Liver (tissue), 3 donors: ENCODE data around the gene ANAPC5.

Experiments used
- HNF4A ChIP-seq, 2 donors: conservative IDR thresholded peaks; 2 replicates each; pipeline ENCODE4 v1.6.1; 2016; ENCODE audit warnings: antibody characterized with exemption in 2 of 2, mild to moderate bottlenecking in 2 of 2
- RXRA ChIP-seq, 2 donors: IDR thresholded peaks; 2 replicates each; pipeline ENCODE4 v1.6.1; 2017 to 2018; ENCODE audit warnings: antibody characterized with exemption in 2 of 2, mild to moderate bottlenecking in 1 of 2
- SP1 ChIP-seq: IDR thresholded peaks from 2 replicates; pipeline ENCODE4 v1.6.1; 2018; ENCODE audit warnings: antibody characterized with exemption, mild to moderate bottlenecking
- TAF1 ChIP-seq: conservative IDR thresholded peaks from 2 replicates; pipeline ENCODE4 v1.6.1; 2016; ENCODE audit warnings: antibody characterized with exemption, mild to moderate bottlenecking
- TF ChIP-seq, protein P1 (sequence below): fragments of 150-350 bp; IDR thresholded peaks from 2 replicates; pipeline ENCODE4 v1.5.1; 2017; ENCODE audit warnings: improper control_type of control experiment, low read depth, low read length; ENCODE audit not compliant: missing input control
- TF ChIP-seq, protein P2 (sequence below): IDR thresholded peaks from 2 replicates; pipeline ENCODE4 v1.6.1; 2016; ENCODE audit warnings: antibody characterized with exemption
- TF ChIP-seq, protein P3 (sequence below): IDR thresholded peaks from 2 replicates; pipeline ENCODE4 v1.6.1; 2016; ENCODE audit warnings: antibody characterized with exemption
- donor health status: healthy.
- donor health status: healthy.

DNA sequence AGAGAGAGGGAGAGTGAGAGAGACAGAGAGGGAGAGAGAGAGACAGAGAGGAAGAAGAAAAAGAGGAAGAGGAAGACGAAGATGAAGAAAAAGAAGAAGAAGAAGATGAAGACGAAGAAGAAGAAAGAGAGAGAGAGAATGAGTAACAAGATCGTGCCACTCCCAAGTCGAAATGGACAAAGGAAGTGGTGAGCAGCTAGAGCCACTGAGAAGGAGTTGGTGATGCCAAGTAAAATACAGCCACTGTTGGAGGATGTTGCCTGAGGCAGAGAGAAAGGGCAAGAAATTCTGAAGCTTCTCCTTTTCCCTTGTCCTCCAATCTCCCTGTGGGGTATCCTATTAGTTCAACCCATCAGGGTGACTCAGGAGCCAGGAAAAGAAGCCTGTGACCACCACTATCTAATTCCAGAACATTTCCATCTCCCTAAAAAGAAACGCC is 12.5 kb upstream of the ANAPC5 start:
- TF ChIP-seq, protein P1, sequence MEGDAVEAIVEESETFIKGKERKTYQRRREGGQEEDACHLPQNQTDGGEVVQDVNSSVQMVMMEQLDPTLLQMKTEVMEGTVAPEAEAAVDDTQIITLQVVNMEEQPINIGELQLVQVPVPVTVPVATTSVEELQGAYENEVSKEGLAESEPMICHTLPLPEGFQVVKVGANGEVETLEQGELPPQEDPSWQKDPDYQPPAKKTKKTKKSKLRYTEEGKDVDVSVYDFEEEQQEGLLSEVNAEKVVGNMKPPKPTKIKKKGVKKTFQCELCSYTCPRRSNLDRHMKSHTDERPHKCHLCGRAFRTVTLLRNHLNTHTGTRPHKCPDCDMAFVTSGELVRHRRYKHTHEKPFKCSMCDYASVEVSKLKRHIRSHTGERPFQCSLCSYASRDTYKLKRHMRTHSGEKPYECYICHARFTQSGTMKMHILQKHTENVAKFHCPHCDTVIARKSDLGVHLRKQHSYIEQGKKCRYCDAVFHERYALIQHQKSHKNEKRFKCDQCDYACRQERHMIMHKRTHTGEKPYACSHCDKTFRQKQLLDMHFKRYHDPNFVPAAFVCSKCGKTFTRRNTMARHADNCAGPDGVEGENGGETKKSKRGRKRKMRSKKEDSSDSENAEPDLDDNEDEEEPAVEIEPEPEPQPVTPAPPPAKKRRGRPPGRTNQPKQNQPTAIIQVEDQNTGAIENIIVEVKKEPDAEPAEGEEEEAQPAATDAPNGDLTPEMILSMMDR, result no peak
- TF ChIP-seq RXRA (IDR thresholded peaks at IDR 0.05) (no peak), HNF4A (conservative IDR thresholded peaks at IDR 0.05) (no peak), SP1 (no peak), TAF1 (no peak)
- TF ChIP-seq, protein P2, sequence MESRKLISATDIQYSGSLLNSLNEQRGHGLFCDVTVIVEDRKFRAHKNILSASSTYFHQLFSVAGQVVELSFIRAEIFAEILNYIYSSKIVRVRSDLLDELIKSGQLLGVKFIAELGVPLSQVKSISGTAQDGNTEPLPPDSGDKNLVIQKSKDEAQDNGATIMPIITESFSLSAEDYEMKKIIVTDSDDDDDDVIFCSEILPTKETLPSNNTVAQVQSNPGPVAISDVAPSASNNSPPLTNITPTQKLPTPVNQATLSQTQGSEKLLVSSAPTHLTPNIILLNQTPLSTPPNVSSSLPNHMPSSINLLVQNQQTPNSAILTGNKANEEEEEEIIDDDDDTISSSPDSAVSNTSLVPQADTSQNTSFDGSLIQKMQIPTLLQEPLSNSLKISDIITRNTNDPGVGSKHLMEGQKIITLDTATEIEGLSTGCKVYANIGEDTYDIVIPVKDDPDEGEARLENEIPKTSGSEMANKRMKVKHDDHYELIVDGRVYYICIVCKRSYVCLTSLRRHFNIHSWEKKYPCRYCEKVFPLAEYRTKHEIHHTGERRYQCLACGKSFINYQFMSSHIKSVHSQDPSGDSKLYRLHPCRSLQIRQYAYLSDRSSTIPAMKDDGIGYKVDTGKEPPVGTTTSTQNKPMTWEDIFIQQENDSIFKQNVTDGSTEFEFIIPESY, result no peak
- TF ChIP-seq, protein P3, sequence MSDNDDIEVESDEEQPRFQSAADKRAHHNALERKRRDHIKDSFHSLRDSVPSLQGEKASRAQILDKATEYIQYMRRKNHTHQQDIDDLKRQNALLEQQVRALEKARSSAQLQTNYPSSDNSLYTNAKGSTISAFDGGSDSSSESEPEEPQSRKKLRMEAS, result no peak
